Fibroblast of skin of scalp (primary cell): ENCODE data around the gene ZNF593OS. TPM values are rescaled to one million over a fixed set of nuclear protein-coding genes. Genes with fewer than 3 reads are reported as not detected.

ENCODE experiments used
- DNase-seq: peaks from one replicate; pipeline ENCODE4 v3.0.0-alpha.2; 2013
- polyA plus RNA-seq, 2 experiments: library from polyadenylated mRNA; unstranded; fragments of 120-200 nt; gene quantifications; one replicate each; pipeline ENCODE4 v1.2.1, GENCODE V29; 2013; ENCODE audit not compliant: insufficient read length in 2 of 2

ZNF593OS gene
- 1.3 TPM for polyA plus RNA-seq (2013, experiment 1 of 2; ENCODE audit: insufficient read length)
- polyA plus RNA-seq (2013, experiment 2 of 2; ENCODE audit: insufficient read length), result 1.9 TPM

- no peak for DNase-seq
These were observed at the start of gene ZNF593OS for GRCh38 chr1:26171084-26172072. Gene ZNF593OS (minus strand): TSS chr1:26171832. CDS start chr1:26171661, 171 bp downstream.

GRCh38 chr1:26221094-26221493, 49.5 kb upstream of the ZNF593OS start:
- no peak for DNase-seq

- DNase-seq, result no peak
These were observed 48.7 kb upstream of the ZNF593OS start for GRCh38 chr1:26220199-26220912.

- no peak for DNase-seq
These were observed 47.4 kb upstream of the ZNF593OS start for GRCh38 chr1:26218906-26219494.

DNA sequence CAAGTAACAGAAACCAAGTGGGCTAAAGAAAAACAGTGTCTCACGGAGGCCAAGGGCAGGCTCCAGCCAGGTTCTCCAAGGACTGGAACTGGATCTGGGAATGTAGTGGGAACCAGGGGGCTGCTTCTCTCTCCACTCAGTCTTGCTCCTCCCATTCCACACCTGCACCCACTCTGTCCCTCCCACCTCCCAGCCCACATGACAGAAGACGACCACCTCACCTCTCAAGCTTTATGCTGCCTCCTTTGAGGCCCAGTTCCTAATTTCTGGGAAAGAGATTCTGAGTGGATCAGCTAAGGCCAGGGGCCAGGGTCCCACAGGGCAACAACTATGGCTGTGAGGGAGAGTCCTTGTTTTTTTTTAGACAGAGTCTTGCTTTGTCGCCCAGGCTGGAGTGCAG, 43.6 kb upstream of the ZNF593OS start:
- DNase-seq, result no peak

DNA sequence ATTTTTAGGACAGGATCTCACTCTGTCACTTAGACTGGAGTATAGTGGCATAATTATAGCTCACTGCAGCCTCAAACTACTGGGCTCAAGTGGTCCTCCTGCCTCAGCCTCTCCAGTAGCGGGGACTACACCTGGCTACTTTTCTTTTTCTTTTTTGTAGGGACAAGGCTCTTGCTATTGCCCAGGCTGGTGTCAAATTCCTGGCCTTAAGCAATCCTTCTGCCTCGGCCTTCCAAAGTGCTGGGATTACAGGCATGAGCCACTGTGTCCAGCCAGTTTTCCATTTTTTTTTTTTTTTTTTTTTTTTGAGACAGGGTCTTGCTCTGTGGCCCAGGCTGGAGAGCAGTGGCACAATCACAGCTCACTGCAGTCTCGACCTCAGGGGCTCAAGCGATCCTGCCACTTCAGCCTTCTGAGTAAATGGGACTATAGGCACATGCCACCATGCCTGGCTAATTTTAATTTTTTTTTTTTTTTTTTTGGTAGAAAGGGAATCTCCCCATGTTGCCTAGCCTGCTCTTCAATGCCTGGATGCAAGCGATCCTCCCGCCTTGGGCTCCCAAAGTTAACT, 41.8 kb upstream of the ZNF593OS start:
- DNase-seq, result no peak

- DNase-seq, result no peak
These were observed 41.1 kb upstream of the ZNF593OS start for GRCh38 chr1:26212726-26213125.

DNA sequence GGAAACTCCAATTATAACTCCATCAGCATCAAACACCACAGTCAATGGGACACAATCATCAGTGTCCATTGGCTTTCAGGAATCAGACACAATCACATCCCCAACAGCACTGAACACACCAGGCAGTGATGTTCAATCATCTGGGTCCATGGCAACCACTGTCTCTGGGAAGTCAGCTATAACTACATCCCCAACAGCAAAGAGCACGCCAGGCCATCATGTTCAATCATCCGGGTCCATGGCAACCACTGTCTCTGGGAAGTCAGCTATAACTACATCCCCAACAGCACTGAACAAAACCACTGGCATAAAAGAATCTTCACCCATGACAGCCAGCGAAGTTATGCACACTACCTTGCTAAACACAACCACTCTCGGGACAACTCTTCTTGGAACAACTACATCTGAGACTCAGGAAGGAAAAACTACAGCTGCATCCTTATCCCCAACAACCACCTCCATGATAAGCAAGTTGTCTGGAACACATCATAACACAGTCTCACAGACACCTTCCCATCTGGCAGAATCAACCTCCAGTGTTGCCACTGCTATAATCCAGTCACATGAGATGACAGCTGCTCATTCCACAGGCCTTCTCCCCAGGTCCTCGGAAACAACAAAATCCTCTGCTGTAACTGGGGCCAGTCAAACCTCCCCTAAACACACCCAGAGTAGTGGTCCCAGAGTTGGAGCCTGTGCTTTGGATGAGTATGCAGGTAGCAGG, 38.7 kb upstream of the ZNF593OS start:
- DNase-seq, result no peak

DNA sequence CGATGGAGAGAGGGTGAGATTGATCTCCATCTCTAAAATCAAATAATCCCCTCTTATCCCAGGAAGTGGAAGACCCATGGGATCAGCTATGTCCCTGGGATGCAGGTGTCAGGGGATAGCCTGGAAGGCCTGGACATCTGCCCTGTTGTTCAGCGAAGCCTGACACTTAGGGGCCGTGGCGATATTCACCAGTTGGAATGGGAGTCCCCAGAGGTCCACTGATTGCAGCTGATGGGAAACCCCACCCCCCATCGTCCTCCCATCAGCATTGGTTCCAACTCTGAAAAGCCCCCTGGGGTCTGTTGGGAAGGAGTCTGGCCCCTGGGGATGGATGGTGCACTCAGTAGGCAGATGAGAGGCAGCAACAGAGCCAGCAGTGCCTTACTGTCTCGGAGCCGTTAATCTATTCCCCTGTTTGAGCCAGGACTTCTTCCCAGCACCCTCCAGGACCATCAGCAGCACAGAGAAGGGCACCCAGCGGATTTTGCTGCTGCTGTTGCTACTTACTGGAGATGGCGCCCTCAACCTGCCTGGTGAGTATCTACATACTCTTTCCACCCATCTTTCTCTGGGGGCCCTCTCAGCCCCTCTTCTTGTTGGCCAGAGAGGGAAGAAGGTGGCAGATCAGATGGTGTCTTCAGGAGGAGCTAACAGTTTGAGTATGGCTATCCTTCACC, 32.1 kb upstream of the ZNF593OS start:
- no peak for DNase-seq

- DNase-seq, result no peak
These were observed 28.8 kb upstream of the ZNF593OS start for GRCh38 chr1:26200413-26200812.

DNA sequence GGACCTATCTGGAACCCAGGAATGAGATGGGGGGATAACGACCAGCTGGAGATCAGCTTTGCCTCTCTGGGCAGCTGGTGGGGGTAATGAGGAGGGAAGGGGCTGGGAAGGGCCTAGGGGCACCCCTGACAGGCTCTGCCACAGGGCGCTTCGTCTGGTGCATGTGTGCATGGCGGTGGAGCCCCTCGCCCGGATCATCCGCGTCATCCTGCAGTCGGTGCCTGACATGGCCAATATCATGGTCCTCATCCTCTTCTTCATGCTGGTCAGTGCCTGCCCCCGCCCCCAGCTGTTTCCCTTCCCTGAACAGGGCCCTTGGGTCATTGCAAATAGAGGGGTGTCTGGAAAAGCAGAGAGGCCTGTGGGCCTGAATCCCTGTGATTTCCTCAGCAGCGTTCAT, 26.2 kb upstream of the ZNF593OS start:
- DNase-seq, result no peak

DNA sequence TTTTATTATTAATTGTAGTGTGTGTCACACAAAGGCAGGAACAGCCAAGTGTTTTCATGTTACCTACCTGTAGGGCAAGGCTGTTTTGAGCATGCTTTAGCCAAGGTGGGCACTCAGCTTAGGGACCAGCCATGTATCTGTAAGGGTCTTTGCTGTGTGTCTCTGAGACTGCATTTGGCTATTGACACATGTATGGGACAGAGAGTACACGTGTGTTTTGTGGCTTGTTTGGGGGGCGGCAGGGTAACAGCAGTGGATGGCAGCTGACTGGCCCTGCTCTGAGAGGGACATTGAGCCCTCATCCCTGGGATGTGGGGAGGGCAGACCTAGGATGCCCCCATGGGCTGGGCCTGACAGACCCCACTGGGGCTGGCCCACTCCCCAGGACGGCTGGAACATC, 25.7 kb upstream of the ZNF593OS start:
- no peak for DNase-seq

- no peak for DNase-seq
These were observed 24.2 kb upstream of the ZNF593OS start for GRCh38 chr1:26195805-26196204.

DNA sequence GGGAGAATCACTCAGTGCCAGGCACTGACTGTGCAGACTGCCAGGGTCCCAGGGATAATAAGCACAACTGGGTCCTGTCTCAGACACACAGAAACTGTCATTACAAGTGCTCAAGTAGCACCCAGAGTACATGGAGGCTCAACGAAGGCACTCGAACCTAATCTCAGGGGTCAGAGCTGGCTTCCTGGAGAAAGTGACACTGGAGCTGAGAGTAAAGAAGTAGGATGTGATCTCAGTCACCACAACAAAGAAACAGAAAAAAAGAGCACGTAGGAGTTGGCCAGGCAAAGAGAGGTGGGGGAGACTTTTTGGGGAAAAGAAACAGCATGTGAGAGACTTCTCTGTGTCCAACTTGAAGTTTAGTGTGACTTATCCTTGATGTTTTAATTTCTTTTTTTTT, 20.1 kb upstream of the ZNF593OS start:
- no peak for DNase-seq

DNA sequence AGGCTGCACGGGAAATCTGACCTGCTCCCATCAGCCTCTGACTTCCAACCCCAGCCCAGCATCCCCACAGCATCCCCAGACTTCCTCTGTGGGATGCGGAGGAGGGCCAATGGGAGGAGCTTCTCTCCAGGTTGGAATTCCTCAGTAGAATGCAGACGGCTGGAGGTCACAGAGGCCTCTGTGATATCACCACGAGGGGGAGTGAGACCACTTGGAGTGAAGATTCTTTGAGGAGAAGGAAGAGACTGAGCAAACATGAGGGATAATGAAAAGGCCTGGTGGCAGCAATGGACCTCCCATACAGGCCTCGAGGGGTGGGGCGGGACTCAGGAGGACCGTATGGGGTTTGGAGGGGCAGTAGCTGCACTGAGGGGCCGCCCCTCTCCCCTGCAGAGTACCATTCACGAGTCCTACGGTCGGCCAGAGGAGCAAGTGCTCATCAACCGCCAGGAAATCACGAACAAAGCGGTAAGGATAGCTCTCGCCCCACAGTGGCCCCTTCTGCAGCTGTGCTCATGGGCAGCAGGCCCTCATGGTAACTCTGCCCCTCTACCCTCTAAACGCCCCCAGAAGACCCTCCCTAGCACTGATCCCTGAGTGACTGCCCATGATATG, 18.8 kb upstream of the ZNF593OS start, which contains the start of gene CATSPER4:
CATSPER4 (plus strand) TSS at position 230 of the 615 bp plus-strand sequence; CDS start at position 256, 26 bp downstream.
- DNase-seq, result peak; percentile 39

DNA sequence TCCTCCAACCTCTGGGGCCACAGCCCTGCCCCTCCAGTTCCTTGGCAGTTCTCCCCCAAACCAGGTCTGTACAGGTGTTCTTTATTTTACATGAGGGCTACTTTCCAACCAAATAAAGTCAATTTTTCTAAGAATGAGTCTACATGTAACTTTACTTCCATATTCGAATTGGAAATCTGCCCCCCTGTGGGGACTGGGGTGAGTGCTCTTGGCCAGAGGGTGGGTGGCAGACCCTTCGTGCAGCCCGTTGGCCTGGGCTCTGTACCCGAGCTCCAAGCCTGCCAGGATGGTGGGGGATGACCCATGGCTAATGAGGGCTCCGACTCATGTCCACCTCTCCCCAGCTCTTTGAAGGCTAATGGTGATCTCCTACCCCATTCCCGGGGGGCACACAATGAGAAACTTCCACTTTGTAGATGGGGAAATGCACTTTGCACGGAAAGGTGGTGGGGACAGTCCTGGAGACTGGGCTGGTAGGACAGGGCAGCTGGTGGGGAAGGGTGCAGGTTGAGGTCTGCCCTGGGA, 18.2 kb upstream of the ZNF593OS start:
- no peak for DNase-seq

DNA sequence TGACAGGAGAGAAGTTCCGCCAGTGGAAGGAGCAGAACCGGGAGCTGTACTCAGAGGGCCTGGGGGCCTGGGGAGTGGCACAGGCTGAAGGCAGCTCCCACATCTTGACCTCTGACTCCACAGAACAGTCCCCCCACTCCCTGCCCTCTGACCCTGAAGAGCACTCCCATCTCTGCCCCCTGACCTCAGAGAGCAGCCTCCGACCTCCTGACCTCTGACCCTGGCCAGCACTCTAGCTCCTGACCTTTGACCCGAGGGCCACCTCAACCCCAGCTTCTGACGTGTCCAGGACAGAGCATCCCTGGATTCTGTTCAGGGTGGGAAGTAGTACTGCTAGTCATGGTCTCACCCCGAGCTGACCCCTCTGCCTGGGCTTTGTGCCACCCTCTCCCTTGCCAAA, 17.7 kb upstream of the ZNF593OS start:
- DNase-seq, result no peak

- DNase-seq, result no peak
These were observed 16.8 kb upstream of the ZNF593OS start for GRCh38 chr1:26188477-26188876.

GRCh38 chr1:26187882-26188281, 16.2 kb upstream of the ZNF593OS start:
- DNase-seq, result no peak

DNA sequence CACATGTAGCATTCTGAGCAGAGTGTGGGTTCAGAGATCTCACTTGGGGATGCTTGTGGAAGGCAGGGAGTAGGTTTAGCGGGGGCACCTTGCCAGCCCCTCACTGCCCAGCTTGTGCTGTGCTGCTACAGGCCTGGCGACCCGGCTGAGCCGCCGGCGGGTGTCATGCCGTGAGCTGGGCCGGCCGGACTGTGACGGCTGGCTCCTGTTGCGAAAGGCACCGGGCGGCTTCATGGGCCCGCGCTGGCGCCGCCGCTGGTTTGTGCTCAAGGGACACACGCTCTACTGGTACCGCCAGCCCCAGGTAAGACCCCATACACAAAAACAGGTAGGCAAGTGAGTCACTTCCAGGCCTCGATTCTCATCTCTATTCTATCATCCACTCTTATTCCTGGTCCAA, 13.3 kb upstream of the ZNF593OS start:
- no peak for DNase-seq

- no peak for DNase-seq
These were observed 12.5 kb upstream of the ZNF593OS start for GRCh38 chr1:26184086-26184485.
